A673 (cell line): Measurements from ENCODE around the gene AGAP1. TPM values are rescaled to one million over a fixed set of nuclear protein-coding genes. Genes with fewer than 3 reads are reported as not detected.

ENCODE experiments used
- BruUV-seq: library from RNA; stranded (reverse); fragments of 400-500 nt; replicated peaks from 2 replicates; lab custom pipeline; 2021; lab: Mats Ljungman, UMichigan
- CTCF ChIA-PET: fragments of 300-600 bp; sonication (Branson Sonifier 250); formaldehyde crosslinking; loops from one replicate; lab custom pipeline; 2022; ENCODE audit warnings: antibody characterized with exemption; lab: Charles Lee
- POLR2A ChIA-PET: fragments of 300-600 bp; sonication (Branson Sonifier 250); formaldehyde crosslinking; loops from one replicate; lab custom pipeline; 2022; ENCODE audit warnings: antibody characterized with exemption; ENCODE audit not compliant: low non-redundant PET; lab: Charles Lee
- DNase-seq: peaks from one replicate; pipeline ENCODE4 v3.0.0-alpha.2; 2015; ENCODE audit warnings: low spot score
- H3K27ac ChIP-seq: fragments of 200-600 bp; sonication (generic); 2 replicates; pipeline ENCODE4 v1.5.1; 2016; ENCODE audit warnings: mixed run types, low read depth, mild to moderate bottlenecking, mixed read lengths, antibody characterized with exemption, low read length; ENCODE audit not compliant: poor library complexity, severe bottlenecking
- H3K27me3 ChIP-seq: fragments of 200-600 bp; sonication (generic); replicated peaks from 2 replicates; pipeline ENCODE4 v1.6.1; 2017; ENCODE audit warnings: mixed run types, low read depth, mild to moderate bottlenecking, mixed read lengths, antibody characterized with exemption, low read length; ENCODE audit not compliant: insufficient read depth, poor library complexity
- H3K36me3 ChIP-seq: fragments of 200-600 bp; sonication (generic); 2 replicates; pipeline ENCODE4 v1.6.1; 2016; ENCODE audit warnings: mixed run types, mild to moderate bottlenecking, mixed read lengths, antibody characterized with exemption, low read length; ENCODE audit not compliant: insufficient read depth, poor library complexity, severe bottlenecking
- H3K4me1 ChIP-seq: fragments of 200-600 bp; sonication (generic); 2 replicates; pipeline ENCODE4 v1.6.1; 2017; ENCODE audit warnings: mixed run types, mild to moderate bottlenecking, mixed read lengths, antibody characterized with exemption, low read length; ENCODE audit not compliant: insufficient read depth, poor library complexity, severe bottlenecking
- H3K4me3 ChIP-seq: fragments of 200-600 bp; sonication (generic); 2 replicates; pipeline ENCODE4 v1.5.1; 2016; ENCODE audit warnings: low read depth, mixed run types, mild to moderate bottlenecking, mixed read lengths, low read length; ENCODE audit not compliant: poor library complexity, severe bottlenecking
- H3K9me3 ChIP-seq: fragments of 200-600 bp; sonication (generic); 2 replicates; pipeline ENCODE4 v1.6.1; 2016; ENCODE audit warnings: mixed run types, low read depth, mild to moderate bottlenecking, mixed read lengths, antibody characterized with exemption, low read length; ENCODE audit not compliant: poor library complexity, severe bottlenecking
- CTCF ChIP-seq: fragments of 300-800, 200-600 bp; sonication (generic); conservative IDR thresholded peaks from 2 replicates; pipeline ENCODE4 v1.5.1; 2017; ENCODE audit warnings: low read depth, mild to moderate bottlenecking, antibody characterized with exemption, low read length, moderate library complexity, mixed read lengths
- EZH2 ChIP-seq: fragments of 200-600 bp; sonication (generic); IDR thresholded peaks from 2 replicates; pipeline ENCODE4 v1.6.1; 2017; ENCODE audit warnings: borderline replicate concordance, low read depth, mild to moderate bottlenecking, mixed read lengths, antibody characterized with exemption, low read length; ENCODE audit not compliant: poor library complexity, severe bottlenecking
- intact Hi-C: fragments of 100-400 bp; cut with micrococcal nuclease; formaldehyde crosslinking; loops from one replicate; pipeline ENCODE4 v1.10.0; 2022; ENCODE audit not compliant: unreplicated experiment
- total RNA-seq: library from RNA; stranded (reverse); gene quantifications from 2 replicates; pipeline ENCODE4 v1.2.3, GENCODE V29; 2021

Gene AGAP1
- total RNA-seq, 1 experiment from 2014 or later: 25.3 TPM

GRCh38 chr2:235637896-235638295 is 144.1 kb downstream of the AGAP1 start:
- intact Hi-C loops: no loop called here
- TF ChIP-seq CTCF: no peak
- TF ChIP-seq EZH2: no peak
- no peak for DNase-seq
- no TSS peak for BruUV-seq
- CTCF ChIA-PET: interaction anchor here (0.6 kb wide), 1 partner anchor 34 kb away, joined by 5 read pairs; no protein-coding TSS in a partner anchor
- Histone ChIP-seq H3K36me3 (no peaks in the 10 kb centered on the region), H3K4me3 (no peak overlapping the region), H3K4me1 (peaks cover 16% of the 10 kb centered on the region), H3K9me3 (no peaks in the 10 kb centered on the region), H3K27me3 (no peaks in the 10 kb centered on the region), H3K27ac (no peak overlapping the region)
- POLR2A ChIA-PET: no interaction called here

GRCh38 chr2:235638541-235639427 is 144.9 kb downstream of the AGAP1 start:
- DNase-seq: no peak
- H3K4me3 ChIP-seq: no peak overlapping the region
- no peaks in the 10 kb centered on the region for H3K36me3 ChIP-seq
- intact Hi-C loops: no loop called here
- ChIA-PET POLR2A (no interaction called here), CTCF (interaction anchor here (1.3 kb wide), 1 partner anchor 107 kb away, joined by 3 read pairs; no protein-coding TSS in a partner anchor)
- no peak overlapping the region for H3K27ac ChIP-seq
- no peaks in the 10 kb centered on the region for H3K9me3 ChIP-seq
- H3K27me3 ChIP-seq: no peaks in the 10 kb centered on the region
- peaks cover 16% of the 10 kb centered on the region for H3K4me1 ChIP-seq
- no peak for TF ChIP-seq CTCF
- no peak for TF ChIP-seq EZH2
- BruUV-seq: no TSS peak

GRCh38 chr2:235639428-235639773 is 145.6 kb downstream of the AGAP1 start:
- TF ChIP-seq CTCF (no peak), EZH2 (no peak)
- Histone ChIP-seq H3K27ac (no peak overlapping the region), H3K4me3 (no peak overlapping the region), H3K27me3 (no peaks in the 10 kb centered on the region), H3K9me3 (no peaks in the 10 kb centered on the region), H3K36me3 (no peaks in the 10 kb centered on the region), H3K4me1 (peaks cover 16% of the 10 kb centered on the region)
- no peak for DNase-seq
- intact Hi-C loops: no loop called here
- BruUV-seq: no TSS peak
- ChIA-PET CTCF (interaction anchor here (1.3 kb wide), 1 partner anchor 107 kb away, joined by 3 read pairs; no protein-coding TSS in a partner anchor), POLR2A (no interaction called here)
